K562 (cell line): ENCODE results near the gene OARD1.

Experiments used
- BRF1 ChIP-seq: IDR thresholded peaks from 3 replicates; pipeline ENCODE4 v1.6.1; 2011; ENCODE audit warnings: borderline replicate concordance, mild to moderate bottlenecking; ENCODE audit not compliant: insufficient read length; ENCODE audit errors: extremely low read depth
- CBX5 ChIP-seq: IDR thresholded peaks from 2 replicates; pipeline ENCODE4 v1.6.1; 2014; ENCODE audit warnings: low read depth, borderline replicate concordance
- CREB1 ChIP-seq, 2 experiments: sonication (generic) in 1 of 2; formaldehyde crosslinking in 1 of 2; IDR thresholded peaks; 2 replicates each; pipeline versions ENCODE4 v1.6.1 to v1.8.0; 2012 to 2022; ENCODE audit warnings: inconsistent platforms in 1 of 2, mild to moderate bottlenecking in 1 of 2, missing genetic modification reagents in 1 of 2, moderate library complexity in 1 of 2
- ELK1 ChIP-seq: sonication (generic); formaldehyde crosslinking; IDR thresholded peaks from 2 replicates; pipeline ENCODE4 v1.8.1; 2022; ENCODE audit warnings: missing genetic modification reagents
- EZH2 ChIP-seq: IDR thresholded peaks from 2 replicates; pipeline ENCODE4 v1.6.1; 2012; ENCODE audit warnings: low read depth, mild to moderate bottlenecking, inconsistent platforms, low read length, borderline replicate concordance
- FOXK1 ChIP-seq: sonication (generic); formaldehyde crosslinking; IDR thresholded peaks from 2 replicates; pipeline ENCODE4 v1.8.0; 2022; ENCODE audit warnings: missing genetic modification reagents, mild to moderate bottlenecking, borderline replicate concordance
- RBM14 ChIP-seq: fragments of 200-400 bp; formaldehyde crosslinking; IDR thresholded peaks from 2 replicates; pipeline ENCODE4 v1.6.1; 2018; ENCODE audit warnings: low read depth, mild to moderate bottlenecking, low read length, moderate library complexity, borderline replicate concordance; ENCODE audit not compliant: insufficient read depth
- STAT5A ChIP-seq: IDR thresholded peaks from 2 replicates; pipeline ENCODE4 v1.6.1; 2012; ENCODE audit warnings: low read length, inconsistent platforms, borderline replicate concordance
- ZNF175 ChIP-seq: fragments of 200-800 bp; sonication (Bioruptor generic); IDR thresholded peaks from 2 replicates; pipeline ENCODE4 v1.6.1; 2016; ENCODE audit warnings: low read depth, mild to moderate bottlenecking, missing genetic modification characterization, missing compliant biosample characterization
- TF ChIP-seq, protein P1 (sequence below): sonication (generic); formaldehyde crosslinking; IDR thresholded peaks from 2 replicates; pipeline ENCODE4 v1.8.0; 2022; ENCODE audit warnings: mild to moderate bottlenecking, missing genetic modification reagents

- TF ChIP-seq BRF1 (no peak), RBM14 (no peak), EZH2 (no peak), CREB1 (IDR thresholded peaks at IDR 0.05) (no peak), CREB1 (CRISPR knock-in tag; IDR thresholded peaks at IDR 0.05) (no peak), CBX5 (no peak), ELK1 (CRISPR knock-in tag) (no peak), ZNF175 (CRISPR knock-in tag) (no peak), STAT5A (no peak), FOXK1 (CRISPR knock-in tag) (no peak)
- TF ChIP-seq, protein P1, sequence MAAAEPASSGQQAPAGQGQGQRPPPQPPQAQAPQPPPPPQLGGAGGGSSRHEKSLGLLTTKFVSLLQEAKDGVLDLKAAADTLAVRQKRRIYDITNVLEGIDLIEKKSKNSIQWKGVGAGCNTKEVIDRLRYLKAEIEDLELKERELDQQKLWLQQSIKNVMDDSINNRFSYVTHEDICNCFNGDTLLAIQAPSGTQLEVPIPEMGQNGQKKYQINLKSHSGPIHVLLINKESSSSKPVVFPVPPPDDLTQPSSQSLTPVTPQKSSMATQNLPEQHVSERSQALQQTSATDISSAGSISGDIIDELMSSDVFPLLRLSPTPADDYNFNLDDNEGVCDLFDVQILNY (CRISPR knock-in tag), result no peak
These were observed 7.3 kb downstream of the OARD1 start for GRCh38 chr6:41064841-41065240.
